Astrocyte (in vitro differentiated cells and primary cell): ENCODE results near the gene CD3E. TPM values are rescaled to one million over a fixed set of nuclear protein-coding genes. Genes with fewer than 3 reads are reported as not detected.

ENCODE experiments used
- DNase-seq: peaks from one replicate; pipeline ENCODE4 v3.0.0-alpha.2; 2010; ENCODE audit warnings: low read depth
- FAIRE-seq: peaks from 2 replicates; lab custom pipeline; 2011; peaks lifted over from hg19 to GRCh38; lab: Jason Lieb, UNC
- H2AFZ ChIP-seq: 2 replicates; pipeline ENCODE4 v1.6.0; 2012; ENCODE audit warnings: low read depth, low read length, inconsistent platforms
- H3K27ac ChIP-seq: 2 replicates; pipeline ENCODE4 v1.5.1; 2011; ENCODE audit warnings: low read depth, low read length, inconsistent platforms
- H3K27me3 ChIP-seq: 2 replicates; pipeline ENCODE4 v1.6.0; 2011; ENCODE audit warnings: low read length, inconsistent platforms; ENCODE audit not compliant: insufficient read depth
- H3K36me3 ChIP-seq: 2 replicates; pipeline ENCODE4 v1.5.1; 2011; ENCODE audit warnings: low read length, inconsistent platforms; ENCODE audit not compliant: insufficient read depth
- H3K4me1 ChIP-seq: 2 replicates; pipeline ENCODE4 v1.5.1; 2011; ENCODE audit warnings: low read length, inconsistent platforms; ENCODE audit not compliant: insufficient read depth
- H3K4me2 ChIP-seq: 2 replicates; pipeline ENCODE4 v1.6.0; 2012; ENCODE audit warnings: low read length, inconsistent platforms
- H3K4me3 ChIP-seq: 2 replicates; pipeline ENCODE4 v1.5.1; 2011; ENCODE audit warnings: low read depth, mild to moderate bottlenecking, low read length, inconsistent platforms; ENCODE audit not compliant: insufficient read depth
- H3K79me2 ChIP-seq: 2 replicates; pipeline ENCODE4 v1.6.0; 2012; ENCODE audit warnings: mild to moderate bottlenecking, low read length, inconsistent platforms; ENCODE audit not compliant: insufficient read depth
- H3K9ac ChIP-seq: 2 replicates; pipeline ENCODE4 v1.6.0; 2012; ENCODE audit warnings: mild to moderate bottlenecking, low read length, inconsistent platforms
- H3K9me3 ChIP-seq: 2 replicates; pipeline ENCODE4 v1.5.1; 2012; ENCODE audit warnings: low read depth, mild to moderate bottlenecking, low read length, inconsistent platforms; ENCODE audit not compliant: insufficient read depth
- H4K20me1 ChIP-seq: 2 replicates; pipeline ENCODE4 v1.6.0; 2012; ENCODE audit warnings: low read length, inconsistent platforms; ENCODE audit not compliant: insufficient read depth
- H3K27ac Mint-ChIP-seq: one replicate; pipeline ENCODE4 v1.8.0; 2021; ENCODE audit warnings: mild to moderate bottlenecking, mixed read lengths; ENCODE audit not compliant: unreplicated experiment
- H3K27me3 Mint-ChIP-seq: one replicate; pipeline ENCODE4 v1.8.0; 2021; ENCODE audit warnings: low read depth, mixed read lengths; ENCODE audit not compliant: unreplicated experiment
- H3K36me3 Mint-ChIP-seq: one replicate; pipeline ENCODE4 v1.8.0; 2021; ENCODE audit warnings: low read depth, mixed read lengths; ENCODE audit not compliant: unreplicated experiment
- H3K4me1 Mint-ChIP-seq: one replicate; pipeline ENCODE4 v1.8.0; 2021; ENCODE audit warnings: low read depth, mixed read lengths; ENCODE audit not compliant: unreplicated experiment
- H3K4me3 Mint-ChIP-seq: one replicate; pipeline ENCODE4 v1.8.0; 2021; ENCODE audit warnings: mild to moderate bottlenecking, moderate library complexity, mixed read lengths; ENCODE audit not compliant: unreplicated experiment
- H3K9me3 Mint-ChIP-seq: one replicate; pipeline ENCODE4 v1.8.0; 2021; ENCODE audit warnings: mild to moderate bottlenecking, mixed read lengths; ENCODE audit not compliant: unreplicated experiment
- CTCF ChIP-seq: IDR thresholded peaks from 2 replicates; pipeline ENCODE4 v1.5.1; 2011; ENCODE audit warnings: low read depth, mild to moderate bottlenecking, inconsistent platforms, low read length, moderate library complexity; ENCODE audit not compliant: insufficient read depth
- EZH2 ChIP-seq: IDR thresholded peaks from 2 replicates; pipeline ENCODE4 v1.6.1; 2012; ENCODE audit warnings: mild to moderate bottlenecking, low read length, inconsistent platforms; ENCODE audit not compliant: insufficient read depth
- total RNA-seq: library from RNA; stranded (reverse); gene quantifications from 2 replicates; pipeline ENCODE4 v1.2.1, GENCODE V29; 2021

The CD3E gene
- total RNA-seq, 1 donor from 2014 or later: not detected

DNA sequence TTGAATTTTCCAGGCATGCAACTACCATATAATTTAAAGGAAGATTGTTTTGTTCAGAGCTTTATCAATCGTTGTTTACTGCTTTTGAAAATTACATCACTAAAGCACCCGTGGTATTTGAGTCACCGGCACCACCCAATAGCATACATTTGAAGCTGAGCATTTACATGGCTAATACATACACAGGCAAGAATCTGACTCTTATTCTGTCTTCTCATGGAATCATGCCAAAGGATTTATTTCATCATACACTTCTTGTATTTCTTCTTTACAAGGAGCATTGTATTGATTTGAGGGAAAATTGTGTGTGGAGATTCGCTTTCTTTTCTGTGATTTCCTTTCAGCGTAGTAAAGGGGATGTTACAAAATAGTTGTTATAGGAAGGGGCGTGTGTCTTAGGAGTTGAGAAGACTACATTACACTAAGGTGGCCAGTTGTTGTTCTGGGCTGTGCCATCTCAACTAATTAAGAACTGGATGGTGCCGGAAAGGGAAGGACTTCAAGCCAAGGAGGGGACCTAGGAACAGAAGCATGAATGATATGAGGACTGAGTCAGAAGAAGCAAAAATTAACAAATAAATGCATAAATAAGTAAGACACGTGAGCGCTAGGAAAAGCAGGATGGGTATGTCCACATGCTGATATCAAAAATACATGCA, 12.9 kb upstream of the CD3E start:
- DNase-seq (no peak), FAIRE-seq (no peak)
- Mint-ChIP-seq H3K4me3 (no peak overlapping the region), H3K36me3 (no peaks in the 10 kb centered on the region), H3K27me3 (peaks cover 17% of the 10 kb centered on the region), H3K9me3 (no peaks in the 10 kb centered on the region), H3K4me1 (no peaks in the 10 kb centered on the region), H3K27ac (no peak overlapping the region)
- Histone ChIP-seq H2AFZ (no peak overlapping the region), H3K9ac (no peak overlapping the region), H4K20me1 (no peaks in the 10 kb centered on the region), H3K4me3 (no peak overlapping the region), H3K9me3 (no peaks in the 10 kb centered on the region), H3K79me2 (no peaks in the 10 kb centered on the region), H3K4me2 (no peak overlapping the region), H3K27ac (no peak overlapping the region), H3K27me3 (peaks cover 13% of the 10 kb centered on the region), H3K4me1 (no peaks in the 10 kb centered on the region), H3K36me3 (no peaks in the 10 kb centered on the region)
- TF ChIP-seq CTCF: no peak
- no peak for TF ChIP-seq EZH2

DNA sequence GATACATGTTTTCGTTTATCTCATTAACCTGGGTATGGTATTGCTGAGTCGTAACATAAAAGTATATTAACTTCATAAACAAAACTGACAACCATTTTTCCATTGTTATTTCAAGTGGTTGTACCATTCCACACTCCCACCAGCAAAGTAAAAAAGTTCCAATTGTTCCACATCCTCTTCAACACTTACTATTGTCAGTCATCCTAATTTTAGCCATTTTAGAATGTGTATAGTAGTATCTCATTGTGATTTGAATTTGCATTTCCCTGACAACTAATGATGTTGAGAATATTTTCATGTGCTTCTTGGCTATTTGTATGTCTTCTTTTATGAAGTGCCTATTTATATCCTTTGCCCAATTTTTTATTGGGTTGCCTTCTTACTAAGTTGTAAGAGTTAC, 10.5 kb upstream of the CD3E start:
- Mint-ChIP-seq H3K9me3 (no peaks in the 10 kb centered on the region), H3K27me3 (peaks cover 25% of the 10 kb centered on the region), H3K36me3 (no peaks in the 10 kb centered on the region), H3K4me3 (no peak overlapping the region), H3K4me1 (no peaks in the 10 kb centered on the region), H3K27ac (no peak overlapping the region)
- peaks cover 15% of the 10 kb centered on the region for H3K27me3 ChIP-seq
- no peaks in the 10 kb centered on the region for H3K4me1 ChIP-seq
- no peaks in the 10 kb centered on the region for H4K20me1 ChIP-seq
- H3K9me3 ChIP-seq: no peaks in the 10 kb centered on the region
- H3K4me3 ChIP-seq: no peak overlapping the region
- H3K9ac ChIP-seq: no peak overlapping the region
- no peaks in the 10 kb centered on the region for H3K36me3 ChIP-seq
- no peaks in the 10 kb centered on the region for H3K79me2 ChIP-seq
- FAIRE-seq: no peak
- H2AFZ ChIP-seq: no peak overlapping the region
- DNase-seq: no peak
- TF ChIP-seq CTCF (no peak), EZH2 (no peak)
- no peak overlapping the region for H3K27ac ChIP-seq
- H3K4me2 ChIP-seq: no peak overlapping the region

DNA sequence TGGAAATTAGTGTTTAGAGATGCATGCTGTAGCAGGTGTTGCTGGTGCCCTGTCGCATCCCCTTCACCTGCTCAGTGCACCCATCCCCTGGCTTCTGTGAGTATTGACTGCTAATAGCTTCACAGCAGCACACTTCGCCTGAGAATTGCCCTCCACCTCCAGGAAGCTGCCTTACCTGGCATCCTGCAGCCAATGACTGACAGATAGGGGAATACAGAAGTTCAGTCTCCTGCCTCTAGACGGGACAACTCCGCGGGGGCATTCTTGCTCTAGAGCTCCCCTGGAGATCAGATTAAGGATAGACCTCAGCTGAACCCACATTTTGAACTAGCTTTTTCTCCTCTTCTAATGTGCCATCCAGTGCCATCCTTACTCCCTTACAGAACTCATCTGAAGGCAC, 9.3 kb upstream of the CD3E start:
- peaks cover 11% of the 10 kb centered on the region for H3K27me3 ChIP-seq
- H3K9me3 ChIP-seq: no peaks in the 10 kb centered on the region
- FAIRE-seq: no peak
- H3K27me3 Mint-ChIP-seq: peaks cover 32% of the 10 kb centered on the region
- H3K36me3 Mint-ChIP-seq: no peaks in the 10 kb centered on the region
- no peak for TF ChIP-seq EZH2
- no peak overlapping the region for H3K27ac Mint-ChIP-seq
- no peak overlapping the region for H3K27ac ChIP-seq
- no peaks in the 10 kb centered on the region for H3K79me2 ChIP-seq
- no peak overlapping the region for H3K4me2 ChIP-seq
- H3K4me3 Mint-ChIP-seq: no peak overlapping the region
- H3K4me1 Mint-ChIP-seq: no peaks in the 10 kb centered on the region
- no peaks in the 10 kb centered on the region for H3K4me1 ChIP-seq
- H3K9me3 Mint-ChIP-seq: no peaks in the 10 kb centered on the region
- H3K4me3 ChIP-seq: no peak overlapping the region
- H4K20me1 ChIP-seq: no peaks in the 10 kb centered on the region
- no peak overlapping the region for H2AFZ ChIP-seq
- H3K36me3 ChIP-seq: no peaks in the 10 kb centered on the region
- no peak overlapping the region for H3K9ac ChIP-seq
- DNase-seq: no peak
